NB4 (cell line): Measurements from ENCODE around the gene GRPR.

Experiments used
- CTCF ChIP-seq: IDR thresholded peaks from one replicate; pipeline ENCODE4 v1.5.1; 2012; ENCODE audit warnings: low read depth, low read length
- MAX ChIP-seq: IDR thresholded peaks from 2 replicates; pipeline ENCODE4 v1.6.1; 2011; ENCODE audit warnings: low read depth, low read length

GRCh38 chrX:16089086-16089485 lies 34.3 kb upstream of the GRPR start:
- TF ChIP-seq CTCF (no peak), MAX (no peak)
